HG02610 (cell line): ENCODE measurements around the gene ZSCAN23.
"Not testable (repeated sequence)": the region's sequence is repeated elsewhere in the genome, so short reads cannot be mapped to it uniquely, and the experiment has no call there.

Experiments
- ATAC-seq: cut with Tn5 transposase; IDR thresholded peaks from one replicate; pipeline ENCODE4 v1.9.1; 2021; ENCODE audit warnings: mild to moderate bottlenecking, moderate library complexity; ENCODE audit not compliant: unreplicated experiment

Gene ZSCAN23

GRCh38 chr6:28443112-28443773 lies at the start of gene ZSCAN23:
Gene ZSCAN23 (minus strand): TSS chr6:28443491. CDS start chr6:28436266, 7,225 bp downstream.
- peak; percentile 95 for ATAC-seq

- no peak for ATAC-seq
Observed at GRCh38 chr6:28491984-28492317, 48.7 kb upstream of the ZSCAN23 start.

GRCh38 chr6:28490205-28490890 lies 47.1 kb upstream of the ZSCAN23 start:
- ATAC-seq = no peak

- peak; percentile 61 for ATAC-seq
Observed at GRCh38 chr6:28489366-28490204, 46.3 kb upstream of the ZSCAN23 start.

GRCh38 chr6:28488916-28489365 lies 45.6 kb upstream of the ZSCAN23 start:
- ATAC-seq = no peak

GRCh38 chr6:28486988-28487742 lies 43.9 kb upstream of the ZSCAN23 start:
- ATAC-seq = no peak

- no peak for ATAC-seq
Observed at GRCh38 chr6:28486533-28486932, 43.2 kb upstream of the ZSCAN23 start.

GRCh38 chr6:28485482-28485881 lies 42.2 kb upstream of the ZSCAN23 start:
- no peak for ATAC-seq

- no peak for ATAC-seq
Observed at GRCh38 chr6:28480253-28480932, 37.1 kb upstream of the ZSCAN23 start.

- no peak for ATAC-seq
Observed at GRCh38 chr6:28478518-28478917, 35.2 kb upstream of the ZSCAN23 start.

- no peak for ATAC-seq
Observed at GRCh38 chr6:28474441-28475219, 31.3 kb upstream of the ZSCAN23 start.

GRCh38 chr6:28469153-28469745 lies 26.0 kb upstream of the ZSCAN23 start:
- not testable (repeated sequence) for ATAC-seq

GRCh38 chr6:28468056-28468455 lies 24.8 kb upstream of the ZSCAN23 start:
- ATAC-seq = no peak

GRCh38 chr6:28462401-28462800 lies 19.1 kb upstream of the ZSCAN23 start:
- ATAC-seq = no peak

GRCh38 chr6:28458568-28458967 lies 15.3 kb upstream of the ZSCAN23 start:
- no peak for ATAC-seq

- no peak for ATAC-seq
Observed at GRCh38 chr6:28449056-28449455, 5.8 kb upstream of the ZSCAN23 start.

- not testable (repeated sequence) for ATAC-seq
Observed at GRCh38 chr6:28447512-28447906, 4.2 kb upstream of the ZSCAN23 start.

- no peak for ATAC-seq
Observed at GRCh38 chr6:28446818-28447511, 3.7 kb upstream of the ZSCAN23 start.

GRCh38 chr6:28444759-28445158 lies 1.5 kb upstream of the ZSCAN23 start:
- ATAC-seq = not testable (repeated sequence)
